GM23338 (cell line): ENCODE results near the gene DOCK1.

Experiments used
- CREB1 ChIP-seq: fragments of 250-450 bp; sonication (Bioruptor Pico); IDR thresholded peaks from 2 replicates; pipeline ENCODE4 v1.5.0; 2020; ENCODE audit warnings: low read depth, mild to moderate bottlenecking, moderate library complexity
- CTCF ChIP-seq, 2 experiments: fragments of 200-600 bp in 1 of 2; sonication (generic) in 1 of 2; conservative IDR thresholded peaks; 2 replicates each; pipeline versions ENCODE4 v1.5.1 to v1.6.1; 2016 to 2017; ENCODE audit warnings: antibody characterized with exemption in 2 of 2, low read depth in 2 of 2, mild to moderate bottlenecking in 2 of 2, moderate library complexity in 1 of 2
- ETS1 ChIP-seq: IDR thresholded peaks from 2 replicates; pipeline ENCODE4 v1.6.1; 2016; ENCODE audit warnings: antibody characterized with exemption
- EZH2 ChIP-seq: fragments of 200-600 bp; sonication (generic); IDR thresholded peaks from one replicate; pipeline ENCODE4 v1.8.0; 2017; ENCODE audit warnings: antibody characterized with exemption, mild to moderate bottlenecking, low read depth; ENCODE audit not compliant: unreplicated experiment
- EZH2phosphoT487 ChIP-seq: fragments of 200-600 bp; sonication (generic); IDR thresholded peaks from one replicate; pipeline ENCODE4 v1.8.1; 2018; ENCODE audit warnings: antibody characterized with exemption; ENCODE audit not compliant: unreplicated experiment
- JUNB ChIP-seq: IDR thresholded peaks from one replicate; pipeline ENCODE4 v1.6.1; 2016; ENCODE audit warnings: antibody characterized with exemption; ENCODE audit not compliant: unreplicated experiment
- POLR2AphosphoS5 ChIP-seq: IDR thresholded peaks from 2 replicates; pipeline ENCODE4 v1.6.1; 2016; ENCODE audit warnings: antibody characterized with exemption, low read depth
- REST ChIP-seq: IDR thresholded peaks from one replicate; pipeline ENCODE4 v1.6.1; 2018; ENCODE audit warnings: antibody characterized with exemption; ENCODE audit not compliant: unreplicated experiment

GRCh38 chr10:127262606-127263005 lies 357.4 kb downstream of the DOCK1 start:
- TF ChIP-seq CTCF (conservative IDR thresholded peaks at IDR 0.05; ENCODE audit: low read depth in 2 of 2) (no peak), ETS1 (no peak), EZH2 (no peak), POLR2AphosphoS5 (no peak), JUNB (no peak), REST (no peak), CREB1 (CRISPR knock-in tag) (no peak), EZH2phosphoT487 (no peak)
